Measurements from ENCODE around the gene FRK.
"Not testable (repeated sequence)": the region's sequence is repeated elsewhere in the genome, so short reads cannot be mapped to it uniquely, and the experiment has no call there.

Gene FRK

GRCh38 chr6:115934829-115935228 is 125.9 kb downstream of the FRK start:
- no peak for DNase-seq

GRCh38 chr6:115934145-115934544 is 126.5 kb downstream of the FRK start:
- DNase-seq = no peak

GRCh38 chr6:115932481-115932880 is 128.2 kb downstream of the FRK start:
- no peak for DNase-seq

- not testable (repeated sequence) for DNase-seq
Measured at GRCh38 chr6:115928000-115928399, 132.7 kb downstream of the FRK start.

- no peak for DNase-seq
Measured at GRCh38 chr6:115922971-115923370, 137.7 kb downstream of the FRK start.

- DNase-seq = no peak
Measured at GRCh38 chr6:115914098-115914497, 146.6 kb downstream of the FRK start.

GRCh38 chr6:115909923-115910546 is 150.7 kb downstream of the FRK start:
- no peak for DNase-seq

GRCh38 chr6:115908906-115909559 is 151.7 kb downstream of the FRK start:
- no peak for DNase-seq

GRCh38 chr6:115905471-115905870 is 155.2 kb downstream of the FRK start:
- DNase-seq = no peak

- no peak for DNase-seq
Measured at GRCh38 chr6:115902436-115902835, 158.3 kb downstream of the FRK start.

- DNase-seq = no peak
Measured at GRCh38 chr6:115901896-115902295, 158.8 kb downstream of the FRK start.

GRCh38 chr6:115899730-115900282 is 160.9 kb downstream of the FRK start:
- no peak for DNase-seq

GRCh38 chr6:115898246-115898645 is 162.4 kb downstream of the FRK start:
- no peak for DNase-seq

GRCh38 chr6:115896538-115897129 is 164.1 kb downstream of the FRK start:
- DNase-seq = peak; percentile 17

- no peak for DNase-seq
Measured at GRCh38 chr6:115894426-115894992, 166.2 kb downstream of the FRK start.

GRCh38 chr6:115891750-115892149 is 168.9 kb downstream of the FRK start:
- DNase-seq = no peak

- DNase-seq = no peak
Measured at GRCh38 chr6:115891111-115891669, 169.5 kb downstream of the FRK start.

GRCh38 chr6:115890238-115890637 is 170.5 kb downstream of the FRK start:
- no peak for DNase-seq

GRCh38 chr6:115888687-115889470 is 171.8 kb downstream of the FRK start:
- not testable (repeated sequence) for DNase-seq

- DNase-seq = no peak
Measured at GRCh38 chr6:115887891-115888290, 172.8 kb downstream of the FRK start.

- no peak for DNase-seq
Measured at GRCh38 chr6:115885636-115886366, 174.9 kb downstream of the FRK start.

GRCh38 chr6:115882771-115883170 is 177.9 kb downstream of the FRK start:
- no peak for DNase-seq

Data from KG1 (cell line).